Muscle of back (tissue), 13 donors: ENCODE data around the gene SPECC1. TPM values are rescaled to one million over a fixed set of nuclear protein-coding genes. Genes with fewer than 3 reads are reported as not detected.
"Not testable (repeated sequence)": the region's sequence is repeated elsewhere in the genome, so short reads cannot be mapped to it uniquely, and the experiment has no call there.

Experiments used
- DNase-seq, 3 donors: peaks; one replicate each; pipeline versions ENCODE4 v3.0.0 to v3.0.0-alpha.2; 2013
- long read RNA-seq, 9 donors: transcript quantifications; one replicate each; lab custom pipeline, GENCODE V29; 2026
- polyA plus RNA-seq, 10 donors: library from polyadenylated mRNA; unstranded; fragments of 120-200 nt; gene quantifications; one replicate each; pipeline ENCODE4 v1.2.1, GENCODE V29; 2013; ENCODE audit not compliant: insufficient read length in 10 of 10

The SPECC1 gene
- polyA plus RNA-seq: 10 to 100 TPM in 2 of 10 donors, 1 to 10 TPM in 8; 6.1 to 11.2 (median 7.8) TPM
- long read RNA-seq, donor 1: 0 reads
- long read RNA-seq, donor 2, partial matches to known transcripts: 0 of 1 reads
- long read RNA-seq, donor 2, other reads (novel, unspliced or antisense): 0 of 1 reads
- long read RNA-seq, donor 3: 0 reads
- long read RNA-seq, donor 4, full-length matches to known transcripts: 1 of 1 reads
- long read RNA-seq, donor 4, partial matches to known transcripts: 0 of 1 reads
- long read RNA-seq, donor 4, other reads (novel, unspliced or antisense): 0 of 1 reads
- long read RNA-seq, donor 5, partial matches to known transcripts: 0 of 1 reads
- long read RNA-seq, donor 5, other reads (novel, unspliced or antisense): 0 of 1 reads
- long read RNA-seq, donor 6, full-length matches to known transcripts: 2 of 2 reads
- long read RNA-seq, donor 6, partial matches to known transcripts: 0 of 2 reads
- long read RNA-seq, donor 6, other reads (novel, unspliced or antisense): 0 of 2 reads
- long read RNA-seq, donor 7: 0 reads
- long read RNA-seq, donor 8: 0 reads
- long read RNA-seq, donor 9: 0 reads

GRCh38 chr17:20009302-20010098 is at the start of gene SPECC1:
Gene SPECC1 (plus strand): TSS chr17:20009359. CDS start chr17:20096652, 87,293 bp downstream.
- DNase-seq: peak; percentile 54 to 90 (median 85)

GRCh38 chr17:19962954-19963353 is 46.2 kb upstream of the SPECC1 start:
- not testable (repeated sequence) for DNase-seq

GRCh38 chr17:19973156-19973555 is 36.0 kb upstream of the SPECC1 start:
- no peak for DNase-seq

GRCh38 chr17:19975601-19976000 is 33.6 kb upstream of the SPECC1 start:
- no peak for DNase-seq

GRCh38 chr17:19977293-19978208 is 31.6 kb upstream of the SPECC1 start, which contains the start of gene AKAP10:
Gene AKAP10 (minus strand): TSS chr17:19977828. CDS start chr17:19977679, 149 bp downstream.
- DNase-seq: peak; percentile 88 to 96 (median 90)

GRCh38 chr17:19978209-19978802 is 30.9 kb upstream of the SPECC1 start:
- DNase-seq: no peak

GRCh38 chr17:19978805-19979211 is 30.4 kb upstream of the SPECC1 start:
- no peak for DNase-seq

- DNase-seq: peak in 1 of 3 donors; percentile 33
Measured at GRCh38 chr17:19979917-19980770, 29.0 kb upstream of the SPECC1 start.

GRCh38 chr17:19986941-19987861 is 22.0 kb upstream of the SPECC1 start:
- DNase-seq: no peak

GRCh38 chr17:19987897-19988296 is 21.3 kb upstream of the SPECC1 start:
- DNase-seq: no peak

- no peak for DNase-seq
Measured at GRCh38 chr17:19991252-19991885, 17.8 kb upstream of the SPECC1 start.

- DNase-seq: peak; percentile 76 to 94 (median 91)
Measured at GRCh38 chr17:19992803-19993713, 16.1 kb upstream of the SPECC1 start.

GRCh38 chr17:19996086-19996485 is 13.1 kb upstream of the SPECC1 start:
- DNase-seq: no peak

GRCh38 chr17:19996502-19996901 is 12.7 kb upstream of the SPECC1 start:
- DNase-seq: no peak

GRCh38 chr17:20008242-20009051 is 712 bp upstream of the SPECC1 start:
- no peak for DNase-seq

- no peak for DNase-seq
Measured at GRCh38 chr17:20009052-20009301, 182 bp upstream of the SPECC1 start.
